Pons (tissue), 1 donor: Measurements from ENCODE around the gene SESN3.
"Not testable (repeated sequence)": the region's sequence is repeated elsewhere in the genome, so short reads cannot be mapped to it uniquely, and the experiment has no call there.

ENCODE experiments used
- DNase-seq: peaks from one replicate; pipeline ENCODE4 v3.0.0-alpha.2; 2016; ENCODE audit warnings: low spot score

Gene SESN3

GRCh38 chr11:95251896-95252295 lies 20.9 kb upstream of the SESN3 start:
- DNase-seq: not testable (repeated sequence)

DNA sequence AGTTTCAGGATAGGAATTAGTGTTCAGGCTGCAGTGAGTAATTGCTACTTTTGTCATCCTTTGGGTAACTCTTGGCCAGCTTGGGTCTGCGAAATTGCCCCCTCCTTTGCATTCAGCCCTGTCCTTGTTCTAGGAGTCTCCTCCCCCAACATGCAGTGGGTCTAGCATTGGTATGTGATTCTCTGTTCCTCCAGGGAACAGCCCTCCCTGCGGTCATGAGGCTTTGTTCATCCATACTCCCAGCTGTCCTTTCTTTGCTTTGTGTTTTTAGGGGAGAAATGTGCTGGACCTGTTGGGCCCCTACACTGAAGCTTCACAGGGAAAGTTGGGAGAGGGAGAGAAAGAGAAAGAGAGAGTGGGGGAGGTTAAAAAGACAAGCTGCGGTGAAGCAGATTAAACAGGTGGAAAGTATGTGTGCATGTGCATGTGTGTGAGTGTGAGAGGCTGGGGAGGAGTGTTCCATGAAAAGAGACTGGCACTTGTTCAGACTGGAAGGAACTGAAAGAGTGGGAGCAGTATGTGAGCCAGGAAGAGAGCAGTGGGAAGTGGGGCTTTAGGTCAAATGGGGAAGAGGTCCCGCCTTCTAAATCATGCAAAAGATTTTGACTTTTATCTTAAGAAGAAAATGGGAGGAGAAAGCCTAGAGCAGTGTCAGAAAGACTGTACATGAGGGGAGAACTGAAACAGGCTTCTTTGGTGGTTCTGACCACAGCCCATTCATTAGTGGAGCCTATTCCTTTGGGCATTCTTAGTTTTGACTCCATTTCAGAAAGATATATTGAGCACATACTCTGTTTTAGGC lies 17.9 kb upstream of the SESN3 start:
- DNase-seq: no peak

DNA sequence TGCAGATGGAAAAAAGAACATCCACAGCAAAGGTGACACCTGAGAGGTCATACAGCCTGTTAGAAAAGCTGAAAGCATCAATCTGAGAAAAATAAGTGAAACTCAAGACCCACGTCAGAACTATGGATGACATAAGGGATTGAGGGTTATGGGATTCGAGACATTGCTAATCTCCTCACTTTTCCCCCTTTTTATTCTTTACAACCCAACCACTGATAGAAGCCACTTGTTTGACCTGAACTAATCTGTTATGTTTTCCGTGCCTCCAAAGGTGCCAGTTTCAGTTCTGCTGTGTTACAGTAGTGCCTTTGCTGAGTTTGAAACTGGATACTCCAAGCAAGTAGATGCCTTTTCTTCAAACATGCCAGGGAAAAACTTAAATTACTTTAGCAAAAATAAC lies 16.9 kb upstream of the SESN3 start:
- DNase-seq: no peak

- DNase-seq: no peak
These were observed 16.2 kb upstream of the SESN3 start for GRCh38 chr11:95247127-95247684.

DNA sequence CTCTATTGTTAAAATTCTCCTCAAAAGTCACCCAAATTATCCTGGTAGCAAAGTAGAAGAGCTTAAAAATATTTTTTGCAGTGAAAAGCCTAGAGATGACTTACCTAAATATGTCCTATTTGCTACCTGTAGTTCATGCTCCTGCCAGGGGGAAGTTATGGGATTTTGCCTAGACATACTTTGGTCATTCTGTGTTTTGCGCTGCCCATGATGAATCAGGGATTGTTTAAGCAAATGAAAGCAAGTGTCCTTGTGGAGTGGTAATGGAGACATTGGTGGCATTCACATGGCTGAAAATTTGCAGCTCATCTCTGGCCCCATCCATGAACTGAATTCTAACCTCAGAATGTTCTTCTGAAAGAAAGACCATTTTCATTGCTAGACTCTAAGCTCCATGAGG lies 14.6 kb upstream of the SESN3 start:
- no peak for DNase-seq

GRCh38 chr11:95245038-95245437 lies 14.0 kb upstream of the SESN3 start:
- no peak for DNase-seq

DNA sequence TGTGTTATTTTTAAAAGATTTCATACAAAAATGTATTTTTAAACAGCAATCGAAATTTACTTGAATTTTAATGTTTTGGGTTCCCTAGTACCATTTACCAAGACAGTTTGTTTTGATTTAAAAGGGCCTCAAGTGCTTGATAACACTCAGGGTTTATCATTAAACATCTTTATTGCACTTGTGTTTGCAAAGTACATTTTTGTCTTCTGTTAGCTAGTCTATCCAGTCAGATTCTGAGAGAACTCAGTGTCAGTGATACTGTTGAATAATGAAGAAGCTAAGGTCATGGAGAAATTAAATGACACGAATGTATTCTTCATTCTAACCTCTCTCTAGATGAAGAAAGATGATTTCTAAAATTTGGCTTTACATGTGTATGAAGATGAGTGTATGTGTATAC lies 12.7 kb upstream of the SESN3 start:
- no peak for DNase-seq

GRCh38 chr11:95242845-95243605 lies 12.0 kb upstream of the SESN3 start:
- DNase-seq: no peak

DNA sequence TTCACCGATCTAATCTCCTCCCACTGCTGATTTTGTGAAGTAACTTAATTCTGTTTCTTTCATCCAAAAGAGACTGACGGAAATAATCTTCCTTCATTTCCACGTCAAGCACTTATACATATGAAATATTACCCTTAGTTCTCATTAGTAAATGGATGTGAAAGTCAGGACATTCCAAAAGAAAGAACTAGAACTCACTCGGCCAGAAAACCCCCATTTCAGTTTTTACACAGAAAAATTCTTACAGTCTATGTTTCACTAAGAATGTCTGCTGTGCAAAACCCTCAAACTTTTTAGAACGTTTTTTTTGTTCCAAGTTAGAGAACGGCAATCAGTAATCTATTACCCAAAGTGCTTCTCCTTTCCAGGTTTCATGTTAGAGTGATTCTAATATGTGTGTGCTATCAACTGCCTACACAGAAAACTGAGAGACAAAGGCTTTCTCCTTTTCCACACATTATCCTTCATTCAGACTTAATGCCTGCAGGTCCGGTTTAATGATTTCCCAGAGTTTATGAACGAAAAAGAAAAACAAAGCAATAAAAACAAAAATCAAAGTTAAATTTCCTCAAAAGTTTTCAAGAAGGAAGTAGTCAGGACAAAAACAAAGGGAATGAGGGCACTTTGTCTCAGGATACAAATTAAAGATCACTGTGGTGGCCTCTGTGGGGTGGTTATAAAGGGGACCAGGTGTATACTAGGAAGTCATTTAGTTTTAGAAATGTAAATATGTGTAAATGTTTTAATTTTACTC lies 11.3 kb upstream of the SESN3 start:
- DNase-seq: no peak

DNA sequence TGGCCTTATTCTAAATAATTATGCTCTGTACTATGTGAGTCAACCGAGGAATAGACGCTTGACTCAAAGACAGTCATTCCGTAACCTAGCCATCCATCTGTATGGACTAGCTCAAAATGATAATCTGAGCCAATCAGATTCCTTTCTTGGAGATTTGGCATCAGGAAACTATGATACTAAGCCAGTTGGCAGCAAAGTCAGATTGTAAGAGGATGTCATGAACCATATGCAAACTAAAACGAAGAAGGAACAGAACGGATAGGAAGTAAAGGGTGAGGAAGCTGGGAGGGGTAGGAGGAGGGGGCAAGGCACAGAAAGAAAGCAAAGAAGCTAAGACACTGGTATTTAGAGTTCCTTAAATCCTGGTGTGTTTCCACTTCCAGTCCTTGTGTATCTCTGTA lies 10.7 kb upstream of the SESN3 start:
- DNase-seq: peak; percentile 50

- DNase-seq: no peak
These were observed 9.1 kb upstream of the SESN3 start for GRCh38 chr11:95239871-95240649.

DNA sequence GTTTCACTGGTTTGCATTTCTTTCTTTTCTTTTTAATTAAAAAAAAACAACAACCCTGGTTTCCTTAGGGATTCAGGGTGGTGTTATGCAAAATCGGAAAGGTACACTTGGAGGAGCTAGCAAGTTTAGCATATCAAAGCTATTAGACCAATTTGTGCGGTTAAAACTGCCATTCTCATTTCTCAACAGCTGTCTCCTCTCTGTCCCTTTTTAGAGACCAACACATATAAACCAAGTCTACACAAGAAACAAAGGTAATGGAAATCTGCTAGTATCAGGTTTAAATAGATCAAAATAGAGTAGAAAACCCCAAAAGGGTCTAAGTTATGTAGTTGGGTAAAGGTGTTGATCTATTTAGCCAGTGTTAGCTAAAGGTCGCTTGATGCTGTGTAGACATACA lies 1.7 kb upstream of the SESN3 start:
- peak; percentile 48 for DNase-seq

- DNase-seq: peak; percentile 77
These were observed 1.0 kb upstream of the SESN3 start for GRCh38 chr11:95231881-95232605.

- DNase-seq: no peak
These were observed 234 bp downstream of the SESN3 start for GRCh38 chr11:95230810-95231126.

GRCh38 chr11:95229993-95230809 lies 801 bp downstream of the SESN3 start:
- DNase-seq: peak; percentile 68

DNA sequence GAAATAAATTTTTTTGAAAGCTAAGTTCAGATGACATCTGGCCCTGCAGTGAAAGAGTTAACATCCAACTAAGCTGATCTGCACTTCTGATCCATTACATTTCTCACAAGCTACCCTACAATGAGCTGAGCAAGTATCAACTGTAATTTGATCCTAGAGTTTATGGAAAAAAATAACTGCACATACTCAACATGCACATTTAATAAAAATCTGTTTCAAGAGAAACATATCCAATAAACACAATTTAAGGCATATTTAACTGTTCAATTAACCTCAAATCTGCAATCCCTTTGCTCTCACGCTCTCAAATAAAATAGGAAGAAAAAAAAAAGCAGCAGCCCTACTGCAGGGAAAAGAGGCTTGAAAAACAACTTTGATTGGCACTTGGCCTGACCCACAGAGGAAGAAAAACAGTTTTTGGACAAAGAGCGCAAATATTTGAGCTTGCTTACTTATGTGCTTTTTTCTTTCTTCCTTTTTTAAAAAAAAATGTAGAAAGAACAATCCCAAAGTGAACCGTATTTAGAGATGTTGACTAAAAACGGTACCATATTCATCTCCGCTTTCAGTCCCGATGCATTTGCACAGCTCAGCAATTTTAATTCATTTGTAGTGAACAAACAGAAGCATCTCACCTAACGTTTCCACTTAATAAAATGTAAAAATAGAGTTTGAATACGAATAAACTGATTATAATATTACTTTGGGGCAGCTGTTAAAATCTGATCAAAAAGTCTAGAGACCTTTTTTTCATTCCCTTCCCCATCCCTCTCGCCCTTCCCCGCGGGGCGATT lies 1.6 kb downstream of the SESN3 start:
- DNase-seq: peak; percentile 73

DNA sequence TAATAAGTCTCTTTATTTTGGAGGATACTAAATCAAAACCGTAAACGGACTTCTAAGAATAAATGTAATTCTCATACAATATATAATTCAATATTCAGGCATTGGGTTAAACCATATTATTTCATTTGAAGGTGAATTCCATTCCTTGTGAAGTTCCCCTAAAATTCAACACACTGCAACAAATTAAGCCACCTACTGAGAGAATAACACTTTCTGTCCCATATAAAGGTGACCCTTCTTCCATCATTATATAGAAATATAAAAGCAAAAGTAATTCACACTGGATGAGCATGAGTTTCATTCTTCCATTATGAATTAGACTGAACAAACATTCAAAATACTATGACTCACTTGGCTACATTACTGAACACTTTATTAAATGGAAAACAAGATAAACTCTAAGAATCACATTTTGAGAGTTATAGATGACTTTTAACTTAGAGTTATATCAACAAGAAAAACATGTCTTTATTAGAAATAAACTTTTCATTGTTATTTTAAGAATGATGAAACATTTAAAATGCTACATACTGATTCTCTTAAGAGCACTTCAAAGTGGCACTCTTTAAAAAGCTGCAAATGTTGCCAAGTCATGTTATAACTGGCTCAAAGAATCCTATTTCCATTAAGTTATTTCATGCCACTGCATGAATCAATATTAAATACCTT lies 2.8 kb downstream of the SESN3 start:
- DNase-seq: no peak

GRCh38 chr11:95227060-95227459 lies 3.9 kb downstream of the SESN3 start:
- DNase-seq: not testable (repeated sequence)

GRCh38 chr11:95222817-95223216 lies 8.2 kb downstream of the SESN3 start:
- no peak for DNase-seq
